Esophagus squamous epithelium (tissue), 5 donors: Measurements from ENCODE around the gene ATRAID. TPM values are rescaled to one million over a fixed set of nuclear protein-coding genes. Genes with fewer than 3 reads are reported as not detected.

Experiments used
- DNase-seq: peaks from one replicate; lab custom pipeline; 2025; lab: John Stamatoyannopoulos, UW
- H3K27ac ChIP-seq, 4 donors: fragments of 200-600 bp; sonication (generic); one replicate each; pipeline ENCODE4 v1.5.1; 2016 to 2019; ENCODE audit warnings: mild to moderate bottlenecking in 1 of 4
- H3K27me3 ChIP-seq, 4 donors: fragments of 200-600 bp; sonication (generic); 1 replicate in 3 of 4; 2 replicates in 1 of 4; pipeline versions ENCODE4 v1.5.1 to v1.6.0; 2017 to 2021; ENCODE audit warnings: antibody characterized with exemption in 1 of 4
- H3K36me3 ChIP-seq, 3 donors: fragments of 200-600 bp; sonication (generic); one replicate each; pipeline ENCODE4 v1.5.1; 2016 to 2019
- H3K4me1 ChIP-seq, 3 donors: fragments of 200-600 bp; sonication (generic); one replicate each; pipeline ENCODE4 v1.5.1; 2017 to 2019
- H3K4me3 ChIP-seq, 4 donors: fragments of 200-600 bp; sonication (generic); 1 replicate in 3 of 4; 2 replicates in 1 of 4; pipeline ENCODE4 v1.5.1; 2016 to 2019; ENCODE audit warnings: mild to moderate bottlenecking in 2 of 4, moderate library complexity in 1 of 4
- H3K9me3 ChIP-seq, 3 donors: fragments of 200-600 bp; sonication (generic); one replicate each; pipeline ENCODE4 v1.5.1; 2016 to 2019
- CTCF ChIP-seq, 6 experiments: fragments of 450-650 bp in 4 of 6; fragments of 200-600 bp in 2 of 6; sonication (generic) in 2 of 6; IDR thresholded peaks; one replicate each; pipeline ENCODE4 v1.5.1; 2016 to 2019; ENCODE audit warnings: antibody characterized with exemption in 6 of 6, mild to moderate bottlenecking in 4 of 6, moderate library complexity in 4 of 6
- POLR2A ChIP-seq, 4 donors: fragments of 450-650 bp; IDR thresholded peaks; one replicate each; pipeline ENCODE4 v1.6.1; 2017; ENCODE audit warnings: antibody characterized with exemption in 4 of 4, mild to moderate bottlenecking in 4 of 4, moderate library complexity in 3 of 4
- whole genome bisulfite sequencing, 2 donors: methylation state at CpG; one replicate each; pipeline ENCODE4 v1.1.5; 2018; 5-methylcytosine and 5-hydroxymethylcytosine counted together
- intact Hi-C: fragments of 100-400 bp; cut with DNase I; formaldehyde crosslinking; loops from one replicate; pipeline ENCODE4 v1.15.0; 2022
- total RNA-seq, 4 donors: library from RNA; depleted of rRNA; stranded (reverse); fragments of >200 nt; gene quantifications; one replicate each; pipeline ENCODE4 v1.1.0, GENCODE V29; 2016
- donor health status: DM: yes; HTN: yes; CAD: no.

Gene ATRAID
- total RNA-seq, 4 donors from 2014 or later, result 57.1 to 124 (median 91.0) TPM

- Histone ChIP-seq H3K36me3 (peaks cover 0 to 98% (median 10%) of the 10 kb centered on the region in 3 donors), H3K4me3 (no peak overlapping the region), H3K27me3 (no peaks in the 10 kb centered on the region), H3K27ac (no peak overlapping the region), H3K4me1 (peaks cover 0 to under 1% (median 0%) of the 10 kb centered on the region in 3 donors), H3K9me3 (no peaks in the 10 kb centered on the region)
- intact Hi-C loops, result loop anchor here (5.0 kb wide), 1 partner anchor 102 kb away; no protein-coding TSS in a partner anchor
- DNase-seq, result no peak
- 82 to 97% methylated on average over 2 to 4 of the region's 8 CpGs for WGBS, 2 donors
- TF ChIP-seq POLR2A (IDR thresholded peaks at IDR 0.05) (no peak), CTCF (IDR thresholded peaks at IDR 0.05) (no peak)
Observed at GRCh38 chr2:27204566-27204965, 7.3 kb upstream of the ATRAID start.

GRCh38 chr2:27205206-27205605 lies 6.6 kb upstream of the ATRAID start:
- DNase-seq, result no peak
- no peak overlapping the region for H3K27ac ChIP-seq
- WGBS, 2 donors, result 70 to 76% methylated on average over 7 to 8 of the region's 8 CpGs
- H3K27me3 ChIP-seq, result no peaks in the 10 kb centered on the region
- intact Hi-C loops, result no loop called here
- H3K9me3 ChIP-seq, result no peaks in the 10 kb centered on the region
- no peak overlapping the region for H3K4me3 ChIP-seq
- peaks cover 0 to 7% (median under 1%) of the 10 kb centered on the region in 3 donors for H3K4me1 ChIP-seq
- peaks cover 0 to 97% (median 10%) of the 10 kb centered on the region in 3 donors for H3K36me3 ChIP-seq
- no peak for TF ChIP-seq CTCF (IDR thresholded peaks at IDR 0.05)
- no peak for TF ChIP-seq POLR2A (IDR thresholded peaks at IDR 0.05)

- no peaks in the 10 kb centered on the region for H3K27me3 ChIP-seq
- intact Hi-C loops, result no loop called here
- 93 to 96% methylated on average over 5 to 6 of the region's 6 CpGs for WGBS, 2 donors
- no peak overlapping the region for H3K4me3 ChIP-seq
- H3K9me3 ChIP-seq, result no peaks in the 10 kb centered on the region
- TF ChIP-seq CTCF (IDR thresholded peaks at IDR 0.05), result no peak
- TF ChIP-seq POLR2A (IDR thresholded peaks at IDR 0.05), result no peak
- no peak overlapping the region for H3K27ac ChIP-seq
- no peak for DNase-seq
- H3K4me1 ChIP-seq, result peaks cover 5 to 18% (median 8%) of the 10 kb centered on the region in 3 donors
- H3K36me3 ChIP-seq, result peaks cover 0 to 86% (median 8%) of the 10 kb centered on the region in 3 donors
Observed at GRCh38 chr2:27206346-27206745, 5.5 kb upstream of the ATRAID start.

- TF ChIP-seq POLR2A (IDR thresholded peaks at IDR 0.05), result no peak
- no peak for TF ChIP-seq CTCF (IDR thresholded peaks at IDR 0.05)
- DNase-seq, result no peak
- no peaks in the 10 kb centered on the region for H3K9me3 ChIP-seq
- H3K4me1 ChIP-seq, result peaks cover 12 to 30% (median 15%) of the 10 kb centered on the region in 3 donors
- H3K4me3 ChIP-seq, result no peak overlapping the region
- peaks cover 0 to 64% (median 5%) of the 10 kb centered on the region in 3 donors for H3K36me3 ChIP-seq
- WGBS, 2 donors, result 86 to 100% methylated on average over 2 to 3 of the region's 4 CpGs
- no peaks in the 10 kb centered on the region for H3K27me3 ChIP-seq
- H3K27ac ChIP-seq, result no peak overlapping the region
- intact Hi-C loops, result no loop called here
Observed at GRCh38 chr2:27208486-27209050, 3.3 kb upstream of the ATRAID start.

- Histone ChIP-seq H3K4me3 (no peak overlapping the region), H3K27me3 (no peaks in the 10 kb centered on the region), H3K4me1 (peaks cover 12 to 34% (median 17%) of the 10 kb centered on the region in 3 donors), H3K9me3 (no peaks in the 10 kb centered on the region), H3K36me3 (peaks cover 0 to 52% (median 5%) of the 10 kb centered on the region in 3 donors), H3K27ac (no peak overlapping the region)
- no peak for TF ChIP-seq POLR2A (IDR thresholded peaks at IDR 0.05)
- no peak for TF ChIP-seq CTCF (IDR thresholded peaks at IDR 0.05)
- DNase-seq, result no peak
- WGBS, 2 donors, result 81 to 84% methylated on average over 6 of the region's 6 CpGs
- intact Hi-C loops, result no loop called here
Observed at GRCh38 chr2:27209621-27210401, 2.0 kb upstream of the ATRAID start.
